CD4-positive, alpha-beta T cell treated with Interleukin-6 at 100 ng/mL for 8 hours (primary cell): ENCODE results near the gene CNTNAP2.

Experiments
- DNase-seq: peaks from one replicate; pipeline ENCODE4 v3.0.0-alpha.2; 2020; ENCODE audit warnings: mixed read lengths, low spot score

The CNTNAP2 gene

DNA sequence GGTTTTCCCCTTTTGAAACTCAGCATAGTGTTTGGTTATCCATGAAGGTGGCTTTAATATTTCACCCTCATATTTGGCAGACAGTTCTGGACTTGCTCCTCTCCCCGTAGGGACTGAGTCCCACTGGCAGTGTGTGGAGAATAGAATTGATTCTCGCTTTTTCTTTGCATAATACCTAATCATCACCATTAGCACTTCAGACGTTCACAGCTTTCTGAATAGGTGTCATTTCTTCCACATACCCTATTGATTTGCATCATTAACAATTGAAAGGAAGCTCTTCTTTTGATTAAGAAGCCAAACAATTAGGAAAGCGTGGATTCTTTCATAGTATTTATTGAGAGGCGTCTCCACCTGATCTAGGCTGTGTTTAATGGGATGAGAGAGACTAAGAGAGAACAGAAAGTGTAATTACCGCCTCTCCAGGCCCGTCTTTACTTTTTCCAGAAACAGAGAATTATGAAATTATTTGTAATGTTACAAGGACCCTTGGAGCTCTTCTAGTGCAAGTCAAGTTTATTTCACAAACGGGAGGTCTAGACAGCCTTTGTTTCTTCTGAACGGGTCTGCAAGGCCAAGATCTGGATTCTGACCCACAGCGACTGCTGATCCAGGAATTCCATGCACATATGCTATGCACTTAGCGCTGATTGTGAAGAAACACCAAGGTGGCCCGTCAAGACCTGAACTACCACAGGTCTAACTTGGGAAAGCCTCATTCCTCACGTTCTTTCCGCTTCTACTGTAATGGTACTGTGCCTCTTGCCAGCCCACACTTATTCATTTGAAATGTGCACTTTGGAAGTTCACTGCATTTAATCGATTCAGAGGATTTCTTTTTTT lies 2224.1 kb downstream of the CNTNAP2 start:
- no peak for DNase-seq

DNA sequence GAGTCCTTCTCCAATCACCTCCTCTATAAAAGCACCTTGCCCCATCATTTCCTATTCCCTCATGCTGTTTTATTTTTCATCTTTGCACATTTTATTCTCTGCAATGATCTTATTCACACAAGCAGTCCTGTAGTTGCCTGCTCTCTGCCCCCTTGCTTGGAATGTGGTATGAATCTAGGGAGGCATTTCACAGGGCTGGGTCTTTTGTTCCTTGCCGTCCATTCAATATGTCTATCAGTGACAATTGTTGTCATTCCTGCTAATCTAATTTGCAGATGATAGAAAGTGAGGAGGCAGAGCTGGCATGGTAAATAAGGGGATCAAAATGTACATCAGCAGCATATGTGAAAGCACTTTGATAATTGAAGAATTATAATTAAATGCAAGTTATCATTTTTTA lies 2227.8 kb downstream of the CNTNAP2 start:
- no peak for DNase-seq

DNA sequence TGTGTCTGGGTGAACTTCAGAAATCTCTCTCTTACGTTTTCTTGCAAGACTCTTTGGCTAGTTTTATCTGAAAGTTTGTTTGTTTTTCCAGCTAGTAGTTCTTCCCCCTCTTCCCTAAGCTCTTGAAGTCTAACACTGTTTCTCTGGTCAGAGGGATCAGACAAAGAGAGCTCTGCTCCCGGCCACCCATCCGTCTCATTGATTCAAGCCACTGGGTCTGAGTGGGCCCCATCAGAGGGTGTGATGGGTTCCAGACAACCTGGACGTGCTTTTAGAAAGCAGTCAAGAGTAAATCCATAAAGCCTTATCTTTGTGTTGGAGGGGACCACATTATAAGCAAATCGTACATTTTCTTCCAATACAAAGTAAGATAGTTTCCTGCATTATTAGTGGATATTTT lies 2231.4 kb downstream of the CNTNAP2 start:
- DNase-seq: no peak

DNA sequence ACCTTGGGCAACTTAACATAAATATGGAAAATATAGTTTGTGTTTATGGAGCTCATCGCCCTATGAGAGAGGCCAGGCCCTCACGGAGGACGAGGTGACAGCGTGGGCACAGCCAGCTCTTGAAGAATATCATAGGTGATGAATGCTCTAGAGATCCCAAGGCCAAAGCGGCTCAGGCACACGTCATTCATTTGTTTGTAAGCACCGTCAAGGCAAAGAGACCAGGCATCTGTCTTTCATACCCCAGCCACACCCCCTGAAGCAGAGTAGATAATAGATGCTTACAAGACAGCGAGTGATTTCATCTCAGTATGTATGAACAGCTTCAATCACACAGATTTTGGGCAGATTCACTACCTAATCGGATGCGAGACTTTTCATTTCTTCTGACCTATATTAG lies 2231.9 kb downstream of the CNTNAP2 start:
- no peak for DNase-seq

DNA sequence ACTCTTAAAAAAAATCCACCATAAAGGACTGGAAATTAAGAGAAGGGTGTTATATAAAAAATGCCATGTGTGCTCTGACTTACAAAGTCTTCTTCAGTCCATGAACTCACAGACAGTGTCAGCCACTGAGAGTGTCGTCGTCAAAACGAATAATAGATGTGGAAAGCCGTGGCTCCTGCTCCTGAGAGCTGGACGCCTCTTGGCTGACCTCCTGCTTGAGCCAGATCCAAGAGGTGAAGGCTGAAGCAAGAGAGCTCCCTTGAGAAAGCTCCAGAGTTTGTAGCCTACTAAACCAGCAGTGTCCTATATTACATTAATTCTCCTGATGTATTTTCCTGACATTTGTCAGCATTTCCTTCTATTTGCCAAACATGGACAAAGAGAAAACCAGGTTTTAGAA lies 2239.7 kb downstream of the CNTNAP2 start:
- DNase-seq: no peak

DNA sequence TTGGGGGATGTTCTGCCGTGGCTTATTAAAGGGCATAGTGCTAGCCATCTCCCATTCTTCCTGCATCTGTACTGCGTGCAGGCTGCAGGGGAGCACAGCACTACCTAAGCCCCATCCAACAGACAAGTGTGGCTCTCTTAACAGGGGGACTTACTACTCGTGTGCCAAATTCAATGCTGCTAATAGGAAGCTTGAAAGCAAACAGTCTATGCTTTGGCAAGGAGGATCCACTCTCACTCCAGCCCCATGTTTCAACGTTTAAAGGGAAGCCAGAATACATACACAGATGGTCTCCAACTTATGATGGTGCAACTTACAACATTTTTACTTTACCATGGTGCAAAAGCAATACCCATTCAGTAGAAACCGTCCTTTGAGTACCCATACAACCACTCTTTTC lies 2245.9 kb downstream of the CNTNAP2 start:
- DNase-seq: no peak

DNA sequence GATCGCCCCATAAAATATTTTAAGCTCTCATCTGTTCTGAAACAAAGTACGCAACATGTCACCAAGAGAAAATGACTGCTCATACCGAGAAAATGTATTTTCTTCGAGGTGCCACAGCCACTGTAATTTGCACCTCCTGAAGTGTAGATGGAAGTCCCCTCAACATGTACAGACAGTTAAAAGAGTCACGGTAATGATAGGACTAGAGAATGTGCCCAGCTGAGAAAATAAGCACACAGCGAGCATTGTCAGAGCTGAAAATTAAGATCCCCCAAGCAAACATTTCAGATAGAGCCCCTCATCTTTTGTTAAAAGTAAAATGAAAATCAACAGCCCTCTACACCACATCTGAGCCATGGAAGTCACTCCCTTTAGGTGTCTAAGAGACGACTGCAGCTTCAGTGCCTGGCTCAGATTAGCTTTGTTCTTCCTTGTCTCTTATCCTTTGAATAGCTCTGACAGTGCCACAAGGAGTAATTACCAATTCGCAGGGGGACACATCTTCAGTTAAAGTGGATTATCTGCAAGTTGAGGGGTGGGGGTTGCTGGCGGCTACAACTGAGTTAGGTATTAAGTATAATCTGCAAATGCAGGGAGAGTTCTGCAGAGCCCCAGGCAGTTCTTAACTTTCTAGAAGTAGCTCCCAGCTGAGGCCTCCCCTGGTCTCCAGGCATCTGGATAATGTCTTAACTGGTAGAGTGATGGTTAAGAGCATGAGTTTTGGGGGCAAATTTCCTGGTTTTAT lies 2251.3 kb downstream of the CNTNAP2 start:
- no peak for DNase-seq

DNA sequence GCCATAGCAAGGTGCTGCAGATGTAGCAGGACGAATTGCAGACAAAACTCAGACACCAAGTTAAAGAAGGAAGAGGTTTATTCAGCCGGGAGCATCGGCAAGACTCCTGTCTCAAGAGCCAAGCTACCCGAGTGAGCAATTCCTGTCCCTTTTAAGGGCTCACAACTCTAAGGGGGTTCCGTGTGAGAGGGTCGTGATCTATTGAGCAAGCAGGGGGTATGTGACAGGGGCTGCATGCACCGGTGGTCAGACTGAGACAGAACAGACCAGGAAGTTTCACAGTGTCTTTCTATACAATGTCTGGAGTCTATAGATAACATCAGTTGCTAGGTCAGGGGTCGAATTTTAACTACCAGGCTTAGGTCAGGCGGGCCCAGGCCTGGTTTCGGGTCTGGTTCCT lies 2252.0 kb downstream of the CNTNAP2 start:
- DNase-seq: no peak

DNA sequence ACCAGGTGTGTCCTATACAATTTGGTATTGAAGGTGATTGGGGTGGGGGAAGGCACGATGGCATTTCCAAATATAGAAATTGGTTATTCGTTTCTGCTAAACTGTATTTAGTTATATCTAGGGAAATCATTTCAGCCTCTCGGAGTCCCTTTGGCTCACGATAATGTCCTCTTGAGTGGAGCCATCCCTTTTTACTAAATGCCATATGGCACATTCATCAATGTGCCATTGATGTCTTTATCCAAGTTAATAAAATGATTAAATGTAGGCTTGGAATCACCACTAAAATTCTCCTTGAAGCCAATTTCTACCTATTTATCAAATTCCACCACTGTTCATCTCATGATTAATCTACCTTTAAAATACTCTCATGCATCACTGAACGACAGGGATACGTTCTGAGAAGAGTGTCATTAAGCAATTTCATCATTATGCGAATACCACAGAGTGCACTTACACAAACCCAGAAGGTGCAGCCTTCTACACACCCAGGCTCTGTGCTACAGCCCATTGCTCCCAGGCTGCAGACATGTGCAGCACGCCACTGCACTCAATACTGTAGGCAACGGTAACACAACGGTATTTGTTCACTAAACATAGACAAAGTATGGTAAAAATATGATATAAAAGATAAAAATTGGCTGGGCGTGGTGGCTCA lies 2254.8 kb downstream of the CNTNAP2 start:
- no peak for DNase-seq

DNA sequence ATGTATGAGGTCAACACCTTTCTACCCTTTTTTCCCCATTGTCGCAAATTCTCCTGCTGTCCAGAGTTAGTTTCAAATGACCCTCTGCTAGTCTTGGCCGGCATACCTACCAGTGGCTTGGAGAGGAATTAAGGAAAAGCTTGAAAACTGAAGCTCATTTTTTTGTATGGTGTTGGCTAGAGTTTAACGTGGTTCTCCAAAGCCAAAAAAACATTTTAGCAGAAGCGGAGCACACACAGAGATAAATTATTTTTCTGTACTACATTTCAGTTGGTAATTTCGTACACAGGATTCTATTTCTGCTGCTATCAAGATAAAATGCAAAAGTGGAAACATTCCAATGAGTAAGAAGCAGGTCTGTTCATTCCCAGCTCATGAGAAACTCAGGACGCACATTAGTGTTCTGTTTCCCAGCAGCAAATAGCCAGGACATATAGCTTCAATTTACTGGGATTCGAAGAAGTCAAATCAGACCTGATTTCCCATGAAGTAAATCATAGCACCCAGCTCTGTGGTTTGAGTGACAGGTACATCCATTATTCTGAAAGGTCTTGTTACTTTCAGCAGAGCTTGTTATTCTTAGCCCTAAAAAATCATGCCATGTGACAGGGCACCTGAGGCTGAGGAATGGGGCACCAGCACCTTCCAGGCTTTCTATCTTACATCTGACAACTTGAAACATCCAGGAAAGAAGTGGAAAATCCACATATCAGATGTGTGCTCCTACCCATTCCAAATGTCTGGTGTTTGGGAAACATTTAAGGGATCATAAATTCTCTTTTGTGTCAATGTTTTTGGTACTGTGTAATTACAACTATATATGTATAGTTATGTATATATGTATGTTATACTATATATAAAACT lies 2258.0 kb downstream of the CNTNAP2 start:
- DNase-seq: no peak

DNA sequence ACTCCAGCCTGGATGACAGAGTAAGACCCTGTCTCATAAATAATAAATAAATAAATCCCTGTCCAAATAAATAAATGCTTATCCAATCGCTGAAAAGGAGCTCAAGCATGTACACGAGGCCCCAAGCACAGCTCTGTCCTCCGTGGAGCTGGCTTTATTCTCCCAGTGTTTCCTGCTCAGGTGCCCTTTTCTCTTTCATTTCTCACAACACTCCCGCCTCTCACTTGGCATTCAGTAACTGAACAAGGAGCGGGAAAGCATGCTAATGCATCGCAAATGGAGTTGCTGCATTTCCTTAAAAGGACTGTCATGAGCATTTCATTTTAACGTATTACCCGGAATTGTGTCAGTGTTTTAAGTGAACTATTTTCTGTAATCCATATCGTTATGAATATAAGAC lies 2263.1 kb downstream of the CNTNAP2 start:
- DNase-seq: no peak

DNA sequence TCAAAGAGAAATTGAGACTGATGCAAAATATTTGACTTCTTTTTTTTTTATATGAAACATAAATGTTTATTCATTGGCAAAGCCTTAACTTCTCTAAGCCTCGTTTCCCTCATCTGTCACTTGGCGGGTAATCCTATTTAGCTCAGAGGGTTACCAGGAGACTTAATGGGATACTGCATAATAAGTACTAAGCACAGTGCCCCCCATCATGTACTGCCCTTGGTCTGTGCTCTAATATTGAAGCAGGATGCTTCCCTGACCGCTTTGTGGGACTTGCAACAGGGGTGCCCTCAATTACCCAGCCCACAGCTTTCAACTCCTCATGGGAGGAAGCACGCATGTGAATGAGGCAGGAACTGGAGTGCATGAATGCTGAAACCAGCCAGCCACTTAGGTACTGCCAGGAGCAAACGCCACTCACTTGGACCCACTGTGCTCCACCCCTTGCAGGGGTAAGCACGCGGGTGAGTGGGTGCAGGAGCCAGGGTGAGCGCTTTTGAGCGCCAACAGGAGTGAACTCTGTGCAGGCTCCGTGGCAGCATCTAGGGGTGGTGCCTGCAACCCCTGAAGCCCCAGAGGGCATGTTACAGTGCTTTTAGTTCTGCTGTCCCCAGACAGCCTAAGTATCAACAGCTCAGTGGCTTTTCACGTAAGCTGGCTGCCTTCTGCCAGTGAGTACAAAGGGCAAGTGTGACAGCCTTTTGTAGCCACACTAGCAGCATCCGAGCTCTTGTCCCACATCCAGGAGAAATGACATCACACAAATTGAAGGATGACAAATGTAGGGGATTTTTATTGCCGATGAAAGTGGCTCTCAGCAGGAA lies 2264.2 kb downstream of the CNTNAP2 start:
- no peak for DNase-seq

DNA sequence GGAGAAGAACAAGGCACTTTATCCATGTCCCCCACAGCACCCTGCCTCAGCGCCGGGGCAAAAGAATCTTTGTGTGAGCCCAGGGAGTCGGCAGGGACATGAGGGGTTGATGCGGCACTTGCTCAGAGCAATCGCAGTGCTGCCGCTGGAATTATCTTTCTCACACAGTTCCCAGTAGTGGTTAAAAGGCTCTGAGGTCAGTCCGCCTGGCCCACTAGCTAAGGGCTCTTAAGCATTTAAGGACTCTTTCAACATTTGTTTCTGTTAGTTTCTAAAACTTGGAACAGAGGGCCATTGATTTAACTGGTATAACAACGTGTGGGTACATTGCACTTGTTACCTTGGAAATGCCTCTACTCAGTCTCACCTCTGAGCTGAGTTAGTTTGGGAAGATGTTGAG lies 2266.0 kb downstream of the CNTNAP2 start:
- DNase-seq: no peak

DNA sequence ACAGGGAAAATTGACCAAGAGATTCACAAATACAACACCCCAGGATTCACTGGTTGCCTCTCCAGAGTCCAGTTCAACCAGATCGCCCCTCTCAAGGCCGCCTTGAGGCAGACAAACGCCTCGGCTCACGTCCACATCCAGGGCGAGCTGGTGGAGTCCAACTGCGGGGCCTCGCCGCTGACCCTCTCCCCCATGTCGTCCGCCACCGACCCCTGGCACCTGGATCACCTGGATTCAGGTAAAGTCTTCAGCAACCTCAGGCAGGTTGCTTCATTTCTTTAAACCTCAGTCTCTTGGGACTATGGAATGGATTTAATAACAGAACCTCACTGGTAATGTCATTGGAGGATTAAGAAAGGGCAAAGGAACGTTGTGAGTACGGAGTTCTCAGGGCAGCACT lies 2267.1 kb downstream of the CNTNAP2 start:
- no peak for DNase-seq

DNA sequence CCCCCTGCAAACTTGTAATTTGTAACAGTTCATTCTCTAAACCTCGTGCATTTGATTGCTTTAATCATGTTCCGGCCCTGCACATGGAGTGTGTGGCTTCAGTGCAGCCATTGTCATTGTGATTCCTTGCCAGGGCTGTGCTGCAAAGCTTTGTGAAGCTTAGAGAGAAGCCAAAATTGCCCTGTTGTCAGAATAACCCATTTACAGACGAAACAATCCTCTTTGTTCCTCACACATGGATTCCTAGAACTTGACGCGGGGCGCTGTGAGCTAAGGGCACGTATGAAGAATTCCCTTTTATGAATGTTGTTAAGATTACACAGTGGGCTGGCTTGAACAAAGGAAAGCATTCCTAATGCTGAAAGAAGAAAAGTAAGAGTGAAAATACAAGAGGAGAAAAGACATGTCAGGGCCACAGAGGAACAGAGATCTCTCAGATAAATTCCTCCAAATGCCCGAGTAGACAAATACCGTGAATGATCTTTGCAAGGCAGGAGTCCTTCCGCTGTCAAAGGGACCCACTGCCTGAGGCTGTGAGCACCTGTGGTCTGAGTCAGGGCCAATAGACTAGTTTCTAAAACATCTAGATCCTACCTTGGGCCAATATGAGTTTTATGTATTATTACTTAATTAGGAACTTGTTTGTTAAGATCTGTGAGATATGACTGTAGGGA lies 2268.5 kb downstream of the CNTNAP2 start:
- DNase-seq: no peak

DNA sequence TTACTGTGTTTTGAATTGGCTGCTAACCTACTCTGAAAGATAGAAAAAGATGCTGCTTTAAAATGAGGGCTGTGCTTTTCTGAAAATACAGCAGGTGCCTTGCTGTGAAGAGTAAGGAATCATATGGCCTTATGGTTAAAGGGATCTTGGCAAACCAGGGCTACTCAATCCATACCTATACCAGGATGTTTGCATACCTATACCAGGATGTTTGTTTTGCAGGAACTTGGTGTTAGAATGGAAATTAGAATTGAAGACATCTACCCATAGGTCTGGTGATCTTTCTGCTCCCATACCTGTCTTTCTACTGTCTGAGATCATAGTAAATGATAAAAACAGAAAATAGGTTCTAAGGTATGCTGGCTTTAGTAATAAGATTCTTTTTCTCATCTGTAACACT lies 2273.8 kb downstream of the CNTNAP2 start:
- no peak for DNase-seq

DNA sequence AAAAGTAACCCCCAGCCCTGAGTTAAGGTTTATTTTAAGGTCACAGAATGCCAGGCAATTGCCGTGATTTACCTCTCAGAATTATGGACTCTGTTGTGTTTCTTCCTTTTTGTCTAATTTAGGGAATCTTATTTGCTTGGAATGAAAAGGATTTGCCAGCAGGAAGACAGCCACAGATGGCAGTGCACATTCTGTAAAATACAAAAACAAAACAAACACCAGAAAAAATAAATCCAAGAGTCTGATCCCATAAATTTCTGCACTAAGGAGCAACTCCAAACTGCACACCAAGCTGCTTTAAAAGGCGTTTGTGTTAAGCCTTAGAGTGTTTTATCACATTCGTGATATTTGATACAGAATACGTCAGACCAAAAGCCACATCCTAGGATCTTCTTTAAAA lies 2275.0 kb downstream of the CNTNAP2 start:
- DNase-seq: no peak

DNA sequence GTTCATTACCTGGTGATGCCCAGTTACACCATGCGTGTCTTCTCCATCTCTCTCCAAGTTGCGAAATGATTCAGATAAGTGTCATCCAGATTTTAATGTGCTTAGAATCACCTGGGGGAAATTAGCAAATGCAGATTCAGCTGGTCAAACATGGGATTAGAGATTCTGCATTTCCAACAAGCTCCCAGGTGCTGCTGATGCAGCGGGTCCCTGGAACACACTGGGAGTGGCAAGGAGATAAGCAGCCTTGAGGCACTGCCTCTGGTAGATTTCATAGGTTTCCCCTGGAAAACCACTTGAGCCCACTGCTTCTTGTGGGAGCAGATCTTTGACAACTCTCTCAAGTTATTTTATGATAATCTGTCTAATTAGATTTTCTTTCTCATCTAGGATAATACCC lies 2278.0 kb downstream of the CNTNAP2 start:
- DNase-seq: no peak

DNA sequence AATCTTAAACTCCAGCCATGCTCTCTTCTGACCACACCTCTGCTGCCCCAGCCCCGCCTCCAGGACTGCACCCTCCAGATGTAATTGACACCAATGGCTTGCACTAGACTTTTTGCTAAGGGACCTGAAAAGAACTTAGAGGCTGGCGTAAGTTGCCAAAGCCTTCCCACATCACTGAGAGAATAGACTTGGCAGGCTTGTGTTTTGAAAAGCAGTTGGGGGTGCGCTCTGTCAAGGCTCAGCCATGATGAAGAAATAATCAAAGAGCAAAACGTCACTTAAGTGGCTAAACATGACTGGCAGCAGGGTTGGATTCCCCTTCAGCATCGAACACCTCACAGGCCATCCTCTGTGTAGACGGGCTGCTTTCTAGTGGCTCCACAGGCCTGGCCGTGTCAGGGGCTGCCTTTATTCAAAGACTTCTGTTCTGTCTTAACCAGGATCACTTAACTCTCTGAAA lies 2278.8 kb downstream of the CNTNAP2 start:
- DNase-seq: no peak

DNA sequence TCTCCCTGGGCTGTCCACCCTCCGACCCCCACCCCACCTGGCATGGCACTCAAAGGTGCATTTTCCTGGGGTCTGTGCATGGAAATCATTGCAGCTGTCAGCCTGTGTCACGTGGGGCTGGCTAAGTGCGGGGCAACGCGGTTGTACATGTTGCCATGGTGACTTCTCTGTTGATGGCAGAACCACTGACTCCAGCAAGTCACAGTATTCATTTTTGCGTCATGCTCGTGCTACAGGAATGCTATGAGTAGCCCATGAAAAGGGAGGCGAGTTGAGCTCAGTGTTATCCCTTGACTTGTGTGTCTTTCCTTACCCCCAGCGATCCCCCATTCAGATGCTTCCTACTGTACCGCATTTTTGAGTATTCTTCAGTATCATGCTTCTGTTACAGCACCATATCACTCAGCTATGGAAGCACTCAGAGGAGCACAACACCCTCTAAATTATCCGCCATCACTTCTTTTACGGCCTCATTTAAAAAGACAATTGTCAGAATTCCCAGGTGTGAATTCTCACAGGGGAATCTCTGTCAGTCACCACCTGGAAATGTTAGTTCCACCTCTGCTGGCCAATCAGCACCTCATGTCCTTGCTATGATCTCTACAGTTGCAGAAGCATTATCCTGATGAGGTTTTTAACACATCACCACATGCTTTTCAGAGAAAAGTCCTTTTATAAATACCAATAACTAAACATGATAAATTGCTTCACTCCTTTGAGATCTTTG lies 2279.6 kb downstream of the CNTNAP2 start:
- DNase-seq: no peak
